GM18505 (cell line): ENCODE data around the gene ZNF341.
A peak's percentile ranks its signal among the peaks of the same experiment; 100 is the strongest.

ENCODE experiments used
- ATAC-seq: cut with Tn5 transposase; IDR thresholded peaks from one replicate; pipeline ENCODE4 v1.9.1; 2021; ENCODE audit not compliant: unreplicated experiment
- POLR2A ChIP-seq: IDR thresholded peaks from 4 replicates; pipeline ENCODE4 v1.6.1; 2011; ENCODE audit warnings: borderline replicate concordance; ENCODE audit not compliant: insufficient read depth, insufficient read length; ENCODE audit errors: extremely low read depth

Gene ZNF341

DNA sequence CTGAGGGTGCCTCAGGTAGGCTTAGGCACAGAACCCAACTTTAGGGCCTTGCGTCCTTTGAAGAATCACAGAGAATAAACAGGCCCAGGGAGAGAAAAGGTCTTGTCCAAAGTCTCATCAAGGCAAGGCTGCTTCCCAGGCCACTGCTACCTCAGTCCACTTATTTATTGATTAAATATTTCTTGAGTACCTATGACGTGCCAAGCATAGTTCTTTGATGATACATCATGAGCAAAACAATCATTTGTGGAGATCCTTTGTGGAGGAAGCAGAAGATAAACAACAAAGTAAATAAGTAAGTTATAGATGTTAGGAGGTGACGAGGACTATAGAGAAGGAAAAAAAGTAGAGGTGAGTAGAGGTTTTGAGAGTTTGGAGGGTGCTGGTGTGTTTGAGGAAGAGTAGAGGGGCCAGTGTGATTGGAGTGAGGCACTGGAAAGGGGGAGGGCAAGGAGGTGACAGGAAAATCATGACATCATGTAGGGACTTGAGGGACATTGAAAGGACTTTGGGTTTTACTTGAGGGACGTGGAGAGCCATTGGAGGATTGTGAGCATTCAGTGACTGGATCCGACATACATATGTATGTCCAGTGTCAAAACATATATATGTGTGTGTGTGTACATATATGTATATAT lies 65.2 kb downstream of the ZNF341 start:
- ATAC-seq = no peak
- TF ChIP-seq POLR2A = no peak

DNA sequence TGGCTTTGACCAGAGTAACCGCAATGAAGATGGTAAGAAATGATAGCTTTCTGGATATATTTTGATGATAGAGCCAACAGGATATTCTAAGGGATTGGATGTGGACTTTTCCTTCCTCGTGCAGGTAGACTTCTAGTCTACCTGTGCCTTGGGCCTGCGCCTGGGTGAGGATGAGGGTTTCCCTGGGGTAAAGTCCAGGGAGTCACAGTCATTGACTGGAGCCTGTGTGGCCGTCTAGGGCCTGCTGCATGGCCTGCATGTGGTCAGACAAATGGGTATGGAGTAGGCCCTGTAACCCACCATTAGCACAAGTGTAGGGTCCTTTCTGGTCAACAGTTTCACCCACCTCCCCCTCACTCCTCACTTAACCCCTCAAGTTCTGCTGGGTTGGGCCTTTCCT lies 66.6 kb downstream of the ZNF341 start:
- no peak for ATAC-seq
- TF ChIP-seq POLR2A = no peak

- ATAC-seq = no peak
- TF ChIP-seq POLR2A = no peak
Observed at GRCh38 chr20:33803921-33804337, 72.1 kb downstream of the ZNF341 start.

GRCh38 chr20:33808388-33808787 lies 76.6 kb downstream of the ZNF341 start:
- TF ChIP-seq POLR2A = no peak
- ATAC-seq = no peak

DNA sequence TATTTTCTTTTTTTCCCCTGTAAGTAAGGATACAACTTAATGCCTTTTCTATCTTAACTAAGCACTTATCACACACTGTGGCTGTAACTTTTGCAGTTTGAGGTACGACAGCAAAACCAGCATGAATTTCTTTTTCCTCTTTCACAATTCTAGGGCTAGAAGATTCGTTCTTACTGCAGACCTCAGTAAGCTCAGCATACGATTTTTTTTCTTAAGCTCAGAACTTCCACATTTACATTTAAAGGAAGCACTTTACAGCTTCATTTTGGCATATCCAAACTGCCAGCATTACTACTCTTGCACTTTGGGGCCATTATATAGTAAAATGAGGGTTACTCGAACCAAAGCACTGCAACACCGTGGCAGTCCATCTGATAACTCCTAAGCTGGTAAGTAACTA lies 78.5 kb downstream of the ZNF341 start:
- TF ChIP-seq POLR2A = no peak
- ATAC-seq = no peak

DNA sequence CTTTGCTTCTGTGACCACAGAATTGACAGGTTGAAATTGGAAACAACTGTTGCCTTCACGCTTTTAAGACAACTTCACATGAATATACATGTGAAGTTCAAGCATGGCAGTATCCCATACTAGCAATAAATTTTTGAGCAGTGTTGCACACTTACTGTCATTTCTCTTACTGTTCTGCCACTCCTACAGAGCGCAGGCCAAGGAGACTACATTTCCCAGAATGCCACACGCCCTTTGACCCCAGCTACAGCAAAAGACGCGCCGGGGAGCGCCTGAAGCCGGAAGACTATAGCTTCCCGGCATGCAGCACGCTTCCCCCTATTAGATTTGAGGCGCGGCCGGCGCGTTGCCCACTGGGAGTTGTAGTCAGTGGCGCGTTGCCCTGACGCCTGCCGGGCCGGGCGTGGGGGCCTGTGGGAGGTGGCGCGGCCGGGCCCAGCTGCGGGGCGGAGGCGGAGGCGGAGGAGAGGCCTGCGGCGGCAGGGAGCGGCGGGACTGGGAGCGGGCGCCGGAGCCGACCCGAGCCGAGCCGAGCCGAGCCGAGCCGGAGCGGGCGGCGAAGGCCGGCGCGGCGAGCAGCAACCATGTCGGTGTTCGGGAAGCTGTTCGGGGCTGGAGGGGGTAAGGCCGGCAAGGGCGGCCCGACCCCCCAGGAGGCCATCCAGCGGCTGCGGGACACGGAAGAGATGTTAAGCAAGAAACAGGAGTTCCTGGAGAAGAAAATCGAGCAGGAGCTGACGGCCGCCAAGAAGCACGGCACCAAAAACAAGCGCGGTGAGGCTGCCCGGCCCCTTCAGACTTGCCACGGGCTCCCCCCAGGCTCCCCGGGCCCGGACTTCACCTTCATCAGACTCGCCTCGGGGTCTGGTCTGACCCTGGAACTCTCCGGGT lies 79.3 kb downstream of the ZNF341 start, which contains the start of gene CHMP4B:
Gene CHMP4B (plus strand): TSS at position 464 of the 891 bp plus-strand sequence. CDS start 121 bp downstream, at position 585.
- TF ChIP-seq POLR2A = peak; percentile 65
- ATAC-seq = peak; percentile 94

GRCh38 chr20:33811776-33812151 lies 80.0 kb downstream of the ZNF341 start:
- TF ChIP-seq POLR2A = no peak
- no peak for ATAC-seq

DNA sequence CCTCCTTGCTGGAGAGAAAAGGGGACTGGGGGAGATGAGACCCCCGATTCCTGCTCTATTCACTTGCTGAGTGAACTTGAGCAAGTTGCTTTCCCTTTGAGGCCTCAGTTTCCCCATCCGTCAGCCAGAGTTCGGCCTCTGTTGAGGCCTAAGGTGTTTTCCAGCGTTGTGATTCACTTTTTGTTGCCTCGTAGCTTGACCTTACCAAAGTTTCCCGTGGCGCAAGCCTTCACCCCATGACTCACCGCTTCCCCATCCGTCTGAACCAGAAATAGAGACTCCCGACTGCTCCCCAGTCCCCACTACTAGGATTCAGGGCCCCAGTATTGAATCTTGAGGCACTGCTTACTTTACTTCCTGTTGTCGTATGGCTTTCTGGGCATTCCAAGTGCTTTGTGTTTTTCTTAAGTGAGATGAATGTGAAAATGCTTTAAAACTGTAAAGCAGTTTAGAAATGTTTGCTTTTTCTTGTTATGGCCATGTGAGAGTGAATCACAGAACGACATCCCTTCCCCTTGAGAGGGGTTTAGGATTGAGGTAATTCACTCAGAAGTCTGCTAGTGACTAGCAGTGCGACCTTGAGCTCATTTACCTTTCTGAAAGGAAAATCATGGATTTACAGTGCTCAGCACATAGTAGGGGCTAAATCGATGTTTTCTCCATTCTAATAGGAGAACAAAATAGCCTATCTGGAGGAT lies 80.5 kb downstream of the ZNF341 start:
- no peak for ATAC-seq
- TF ChIP-seq POLR2A = no peak

DNA sequence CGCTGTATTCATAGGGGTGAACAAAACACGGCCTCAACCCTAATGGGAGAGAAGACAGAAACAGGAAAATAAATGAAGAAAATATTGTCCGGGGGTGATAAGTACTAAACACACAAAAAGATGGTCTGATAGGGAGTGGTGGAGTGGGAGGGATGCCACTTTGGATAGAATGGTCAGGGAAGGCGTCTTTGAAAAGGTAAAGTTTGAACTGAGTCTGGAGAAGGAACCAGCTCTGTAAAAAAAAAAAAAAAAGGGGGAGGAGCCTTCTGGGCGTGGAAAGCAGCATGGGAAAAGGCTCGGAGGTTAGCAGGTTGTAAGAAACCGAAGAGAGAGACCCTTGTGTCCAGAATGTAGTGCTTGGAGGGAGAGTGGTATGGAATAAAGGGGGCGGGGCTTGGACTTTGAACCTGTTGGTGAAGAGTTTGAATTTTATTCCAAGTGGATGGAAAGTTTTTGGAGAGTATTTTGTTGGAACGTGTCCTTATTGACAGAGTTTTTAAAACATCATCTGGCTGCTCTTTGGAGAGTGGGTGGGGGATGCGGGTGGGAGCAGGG lies 81.2 kb downstream of the ZNF341 start:
- no peak for ATAC-seq
- no peak for TF ChIP-seq POLR2A

GRCh38 chr20:33814238-33814712 lies 82.5 kb downstream of the ZNF341 start:
- ATAC-seq = no peak
- TF ChIP-seq POLR2A = no peak

- TF ChIP-seq POLR2A = no peak
- ATAC-seq = no peak
Observed at GRCh38 chr20:33815671-33816070, 83.9 kb downstream of the ZNF341 start.

DNA sequence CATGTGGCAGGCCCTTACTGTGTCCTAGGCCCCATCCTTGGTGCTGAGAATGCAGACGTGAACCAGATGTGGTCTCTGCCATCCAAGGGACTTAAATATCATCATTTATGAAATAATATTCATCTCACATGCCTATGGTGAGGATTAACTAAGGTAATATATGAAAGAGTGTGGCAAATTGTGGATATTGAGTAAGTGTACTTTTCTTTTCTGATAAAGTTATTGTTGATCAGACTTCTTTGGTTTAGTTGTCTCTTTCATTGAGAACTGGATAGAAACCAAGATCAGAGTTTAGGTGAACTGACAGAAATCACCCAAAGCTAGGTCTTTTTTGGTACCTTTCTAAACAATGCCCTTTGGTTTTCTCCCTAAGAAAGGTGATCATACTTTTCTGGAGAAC lies 84.4 kb downstream of the ZNF341 start:
- ATAC-seq = no peak
- TF ChIP-seq POLR2A = no peak

DNA sequence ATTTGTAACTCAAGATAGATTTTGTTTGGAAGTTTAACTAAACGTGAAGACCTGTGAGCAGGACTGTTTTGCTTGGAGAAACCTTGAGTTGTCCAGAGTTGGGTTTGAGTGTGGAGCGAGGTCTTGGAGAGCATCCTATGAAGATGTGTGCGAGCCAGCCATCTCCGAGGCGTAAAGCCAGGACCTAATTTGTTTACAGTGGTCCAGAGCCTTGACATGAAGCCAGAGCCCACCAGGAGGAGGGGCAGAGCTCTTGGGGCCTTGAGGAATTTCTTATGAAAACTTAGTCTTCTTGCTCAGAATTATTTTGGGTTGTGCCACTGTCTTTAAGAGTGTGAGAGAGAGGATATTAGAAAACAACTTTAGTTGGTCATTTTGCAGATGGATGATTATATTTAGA lies 85.6 kb downstream of the ZNF341 start:
- no peak for ATAC-seq
- no peak for TF ChIP-seq POLR2A
